GM12864 (cell line): ENCODE measurements around the gene SLC2A1.

Experiments
- DNase-seq: peaks from one replicate; pipeline ENCODE4 v3.0.0-alpha.2; 2011; ENCODE audit warnings: low read depth
- H3K4me3 ChIP-seq: 2 replicates; pipeline ENCODE4 v1.5.1; 2011; ENCODE audit warnings: mild to moderate bottlenecking, low read depth, low read length, control low read depth
- TF ChIP-seq, protein P1 (sequence below): IDR thresholded peaks from 2 replicates; pipeline ENCODE4 v1.5.1; 2011; ENCODE audit warnings: low read depth, mild to moderate bottlenecking, moderate library complexity, low read length, control low read depth, inconsistent platforms; ENCODE audit errors: missing control alignments

The SLC2A1 gene

GRCh38 chr1:42990757-42991346 is 32.2 kb upstream of the SLC2A1 start:
- DNase-seq = no peak
- H3K4me3 ChIP-seq = no peak overlapping the region
- TF ChIP-seq, protein P1, sequence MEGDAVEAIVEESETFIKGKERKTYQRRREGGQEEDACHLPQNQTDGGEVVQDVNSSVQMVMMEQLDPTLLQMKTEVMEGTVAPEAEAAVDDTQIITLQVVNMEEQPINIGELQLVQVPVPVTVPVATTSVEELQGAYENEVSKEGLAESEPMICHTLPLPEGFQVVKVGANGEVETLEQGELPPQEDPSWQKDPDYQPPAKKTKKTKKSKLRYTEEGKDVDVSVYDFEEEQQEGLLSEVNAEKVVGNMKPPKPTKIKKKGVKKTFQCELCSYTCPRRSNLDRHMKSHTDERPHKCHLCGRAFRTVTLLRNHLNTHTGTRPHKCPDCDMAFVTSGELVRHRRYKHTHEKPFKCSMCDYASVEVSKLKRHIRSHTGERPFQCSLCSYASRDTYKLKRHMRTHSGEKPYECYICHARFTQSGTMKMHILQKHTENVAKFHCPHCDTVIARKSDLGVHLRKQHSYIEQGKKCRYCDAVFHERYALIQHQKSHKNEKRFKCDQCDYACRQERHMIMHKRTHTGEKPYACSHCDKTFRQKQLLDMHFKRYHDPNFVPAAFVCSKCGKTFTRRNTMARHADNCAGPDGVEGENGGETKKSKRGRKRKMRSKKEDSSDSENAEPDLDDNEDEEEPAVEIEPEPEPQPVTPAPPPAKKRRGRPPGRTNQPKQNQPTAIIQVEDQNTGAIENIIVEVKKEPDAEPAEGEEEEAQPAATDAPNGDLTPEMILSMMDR = no peak

DNA sequence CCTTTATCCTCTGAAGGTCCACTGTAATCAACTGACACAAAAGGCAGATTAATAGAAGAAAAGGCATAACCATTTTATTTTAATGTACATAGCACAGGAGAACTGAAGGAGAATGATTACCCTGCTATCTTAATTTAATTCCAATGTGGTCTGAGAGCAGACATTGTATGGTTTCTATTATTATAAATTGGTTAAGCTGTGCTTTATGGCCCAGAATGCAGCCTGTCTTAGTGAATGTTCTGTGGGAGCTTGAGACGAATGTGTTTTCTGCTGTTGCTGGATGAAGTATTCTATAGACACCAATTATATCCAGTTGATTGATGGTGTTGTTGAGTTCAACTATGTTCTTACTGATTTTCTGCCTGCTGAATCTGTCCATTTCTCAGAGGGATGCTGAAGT is 25.0 kb upstream of the SLC2A1 start:
- H3K4me3 ChIP-seq = no peak overlapping the region
- TF ChIP-seq, protein P1 = no peak
- DNase-seq = no peak

DNA sequence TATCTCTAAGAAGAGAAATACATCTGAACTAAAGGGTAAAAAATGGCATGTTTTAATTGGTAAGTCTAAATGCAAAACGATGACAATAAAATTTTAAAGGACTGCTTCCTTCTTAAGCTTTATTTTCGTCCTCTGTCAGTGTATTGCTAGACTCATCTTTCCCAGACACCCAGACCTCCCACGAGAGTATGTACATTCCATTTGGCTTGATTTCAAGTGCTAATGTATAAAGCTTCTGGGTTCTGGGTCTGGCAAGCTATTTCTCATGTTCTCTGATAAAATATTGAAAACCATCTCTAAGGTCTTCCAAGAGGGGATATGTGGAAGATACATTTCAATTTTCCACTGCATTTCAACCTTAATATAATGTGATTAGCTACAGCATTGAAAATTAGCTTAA is 24.6 kb upstream of the SLC2A1 start:
- TF ChIP-seq, protein P1 = no peak
- no peak for DNase-seq
- H3K4me3 ChIP-seq = no peak overlapping the region

GRCh38 chr1:42982641-42983040 is 24.0 kb upstream of the SLC2A1 start:
- TF ChIP-seq, protein P1 = no peak
- H3K4me3 ChIP-seq = no peak overlapping the region
- DNase-seq = no peak

GRCh38 chr1:42981871-42982270 is 23.2 kb upstream of the SLC2A1 start:
- TF ChIP-seq, protein P1 = no peak
- H3K4me3 ChIP-seq = no peak overlapping the region
- DNase-seq = no peak

- no peak for DNase-seq
- no peak overlapping the region for H3K4me3 ChIP-seq
- TF ChIP-seq, protein P1 = no peak
These were observed 22.7 kb upstream of the SLC2A1 start for GRCh38 chr1:42981255-42981805.

GRCh38 chr1:42979896-42980800 is 21.5 kb upstream of the SLC2A1 start:
- TF ChIP-seq, protein P1 = no peak
- DNase-seq = no peak
- H3K4me3 ChIP-seq = no peak overlapping the region
